HepG2 (cell line): ENCODE data around the gene DHRS1. TPM values are rescaled to one million over a fixed set of nuclear protein-coding genes. Genes with fewer than 3 reads are reported as not detected.

Experiments used
- BRD4 ChIP-seq: sonication (generic); formaldehyde crosslinking; IDR thresholded peaks from 2 replicates; pipeline ENCODE4 v1.4.0; 2020; ENCODE audit warnings: missing genetic modification reagents
- GZF1 ChIP-seq: sonication (generic); formaldehyde crosslinking; IDR thresholded peaks from 2 replicates; pipeline ENCODE4 v1.5.1; 2020; ENCODE audit warnings: mild to moderate bottlenecking, missing genetic modification reagents
- HES4 ChIP-seq: sonication (generic); formaldehyde crosslinking; IDR thresholded peaks from 2 replicates; pipeline ENCODE4 v1.9.0; 2021; ENCODE audit warnings: mild to moderate bottlenecking, missing genetic modification reagents, borderline replicate concordance
- MAZ ChIP-seq, 2 experiments: sonication (generic) in 1 of 2; formaldehyde crosslinking in 1 of 2; IDR thresholded peaks; 2 replicates each; pipeline versions ENCODE4 v1.5.0 to v1.6.1; 2012 to 2020; ENCODE audit warnings: low read depth in 2 of 2, mild to moderate bottlenecking in 2 of 2, borderline replicate concordance in 1 of 2, improper control_type of control experiment in 1 of 2, low read length in 1 of 2, missing genetic modification reagents in 1 of 2, moderate library complexity in 1 of 2
- RELA ChIP-seq: sonication (generic); formaldehyde crosslinking; IDR thresholded peaks from 2 replicates; pipeline ENCODE4 v1.4.0; 2020; ENCODE audit warnings: missing genetic modification reagents
- REST ChIP-seq, 2 experiments: IDR thresholded peaks; 2 replicates each; pipeline ENCODE4 v1.6.1; 2011 to 2012; ENCODE audit warnings: low read length in 2 of 2, borderline replicate concordance in 1 of 2, low read depth in 1 of 2, mild to moderate bottlenecking in 1 of 2, moderate library complexity in 1 of 2
- SOX13 ChIP-seq, 3 experiments: fragments of 450-650 bp in 1 of 3; sonication (generic) in 1 of 3; formaldehyde crosslinking in 1 of 3; IDR thresholded peaks in 2 of 3; conservative IDR thresholded peaks in 1 of 3; 2 replicates each; pipeline versions ENCODE4 v1.5.0 to v1.6.1; 2016 to 2020; ENCODE audit warnings: antibody characterized with exemption in 1 of 3, mild to moderate bottlenecking in 1 of 3, missing compliant biosample characterization in 1 of 3, missing genetic modification reagents in 1 of 3, moderate library complexity in 1 of 3
- ZNF550 ChIP-seq: sonication (generic); formaldehyde crosslinking; IDR thresholded peaks from 2 replicates; pipeline ENCODE4 v1.4.0; 2020; ENCODE audit warnings: mild to moderate bottlenecking, missing genetic modification reagents, borderline replicate concordance
- ZNF792 ChIP-seq: IDR thresholded peaks from 2 replicates; pipeline ENCODE4 v1.6.1; 2016
- polyA plus RNA-seq, 8 experiments: library from polyadenylated mRNA; depleted of rRNA in 3 of 8; stranded (reverse) in 7 of 8; unstranded in 1 of 8; fragments of >200 nt; fragmentation: Illumina TruSeq in 4 of 8; extraction: Trizol in 4 of 8; gene quantifications; 2 replicates each; pipeline versions ENCODE4 v1.2.1 to v1.2.3, GENCODE V29; 2011 to 2016; ENCODE audit warnings: low read depth in 4 of 8, missing spikeins in 1 of 8, mixed read lengths in 1 of 8; ENCODE audit not compliant: insufficient read depth in 1 of 8
- total RNA-seq, 5 experiments: library from RNA; depleted of rRNA; stranded (reverse); fragments of >200 nt; fragmentation: Illumina TruSeq; extraction: Trizol; gene quantifications; 2 replicates each; pipeline ENCODE4 v1.2.3, GENCODE V29; 2016; ENCODE audit warnings: low read depth in 1 of 5
- TF ChIP-seq, protein P1 (sequence below): sonication (generic); formaldehyde crosslinking; IDR thresholded peaks from 2 replicates; pipeline ENCODE4 v1.4.0; 2020; ENCODE audit warnings: mild to moderate bottlenecking, missing genetic modification reagents
- TF ChIP-seq, protein P2 (sequence below): sonication (generic); formaldehyde crosslinking; IDR thresholded peaks from 2 replicates; pipeline ENCODE4 v1.5.0; 2020; ENCODE audit warnings: mild to moderate bottlenecking, missing genetic modification reagents
- TF ChIP-seq, protein P3 (sequence below): sonication (generic); formaldehyde crosslinking; IDR thresholded peaks from 2 replicates; pipeline ENCODE4 v1.5.0; 2020; ENCODE audit warnings: mild to moderate bottlenecking, missing genetic modification reagents, moderate library complexity

The DHRS1 gene
- total and polyA plus RNA-seq, 2 of the 13 experiments (the other 11 are each of a cell fraction or from before 2014, with no cell fraction given) = 49.8 to 60.8 TPM

- TF ChIP-seq, protein P1, sequence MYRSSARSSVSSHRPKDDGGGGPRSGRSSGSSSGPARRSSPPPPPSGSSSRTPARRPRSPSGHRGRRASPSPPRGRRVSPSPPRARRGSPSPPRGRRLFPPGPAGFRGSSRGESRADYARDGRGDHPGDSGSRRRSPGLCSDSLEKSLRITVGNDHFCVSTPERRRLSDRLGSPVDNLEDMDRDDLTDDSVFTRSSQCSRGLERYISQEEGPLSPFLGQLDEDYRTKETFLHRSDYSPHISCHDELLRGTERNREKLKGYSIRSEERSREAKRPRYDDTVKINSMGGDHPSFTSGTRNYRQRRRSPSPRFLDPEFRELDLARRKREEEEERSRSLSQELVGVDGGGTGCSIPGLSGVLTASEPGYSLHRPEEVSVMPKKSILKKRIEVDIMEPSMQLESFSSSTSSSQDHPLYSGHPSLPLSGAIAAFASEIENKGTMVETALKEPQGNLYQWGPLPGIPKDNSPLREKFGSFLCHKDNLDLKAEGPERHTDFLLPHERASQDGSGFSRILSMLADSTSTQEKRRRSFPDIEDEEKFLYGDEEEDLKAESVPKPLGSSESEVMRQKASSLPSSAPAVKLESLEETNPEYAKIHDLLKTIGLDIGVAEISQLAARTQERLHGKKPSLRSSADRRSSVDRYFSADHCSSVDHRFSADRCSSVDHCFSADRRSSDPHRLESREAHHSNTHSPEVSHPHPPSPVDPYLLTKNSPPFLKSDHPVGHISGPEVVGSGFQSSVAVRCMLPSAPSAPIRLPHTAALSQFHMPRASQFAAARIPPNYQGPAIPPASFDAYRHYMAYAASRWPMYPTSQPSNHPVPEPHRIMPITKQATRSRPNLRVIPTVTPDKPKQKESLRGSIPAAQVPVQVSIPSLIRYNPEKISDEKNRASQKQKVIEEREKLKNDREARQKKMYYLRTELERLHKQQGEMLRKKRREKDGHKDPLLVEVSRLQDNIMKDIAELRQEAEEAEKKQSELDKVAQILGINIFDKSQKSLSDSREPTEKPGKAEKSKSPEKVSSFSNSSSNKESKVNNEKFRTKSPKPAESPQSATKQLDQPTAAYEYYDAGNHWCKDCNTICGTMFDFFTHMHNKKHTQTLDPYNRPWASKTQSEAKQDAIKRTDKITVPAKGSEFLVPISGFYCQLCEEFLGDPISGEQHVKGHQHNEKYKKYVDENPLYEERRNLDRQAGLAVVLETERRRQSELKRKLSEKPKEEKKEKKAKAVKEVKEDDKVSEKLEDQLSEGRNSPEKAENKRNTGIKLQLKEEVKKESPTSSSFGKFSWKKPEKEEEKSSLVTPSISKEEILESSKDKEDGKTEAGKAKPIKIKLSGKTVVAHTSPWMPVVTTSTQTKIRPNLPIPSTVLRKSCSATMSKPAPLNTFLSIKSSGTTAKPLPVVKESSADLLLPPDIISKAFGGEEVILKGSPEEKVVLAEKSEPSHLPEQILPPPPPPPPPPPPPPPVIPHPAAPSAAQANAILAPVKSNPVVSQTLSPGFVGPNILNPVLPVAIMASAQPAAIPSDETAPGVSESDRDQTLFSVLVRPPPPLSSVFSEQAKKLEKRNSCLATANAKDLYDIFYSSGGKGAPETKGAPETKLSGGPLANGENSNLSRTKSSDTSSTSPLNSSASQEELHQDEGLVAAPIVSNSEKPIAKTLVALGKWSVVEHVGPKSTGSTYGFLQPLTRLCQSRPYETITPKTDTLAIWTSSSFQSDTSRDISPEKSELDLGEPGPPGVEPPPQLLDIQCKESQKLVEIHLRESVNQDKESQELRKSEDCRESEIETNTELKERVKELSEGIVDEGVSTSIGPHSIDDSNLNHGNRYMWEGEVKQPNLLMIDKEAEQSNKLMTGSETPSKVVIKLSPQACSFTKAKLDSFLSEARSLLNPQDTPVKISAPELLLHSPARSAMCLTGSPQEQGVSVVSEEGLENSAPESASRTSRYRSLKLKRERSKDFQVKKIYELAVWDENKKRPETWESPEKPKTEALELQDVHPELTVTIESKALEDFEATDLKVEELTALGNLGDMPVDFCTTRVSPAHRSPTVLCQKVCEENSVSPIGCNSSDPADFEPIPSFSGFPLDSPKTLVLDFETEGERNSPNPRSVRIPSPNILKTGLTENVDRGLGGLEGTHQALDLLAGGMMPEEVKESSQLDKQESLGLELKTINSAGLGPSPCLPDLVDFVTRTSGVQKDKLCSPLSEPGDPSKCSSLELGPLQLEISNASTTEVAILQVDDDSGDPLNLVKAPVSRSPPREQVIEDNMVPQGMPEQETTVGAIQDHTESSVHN (CRISPR knock-in tag) = peak; percentile 41; the same call in 1 of the 2 replicates
- TF ChIP-seq GZF1 (CRISPR knock-in tag) = no peak
- TF ChIP-seq RELA (CRISPR knock-in tag) = peak; percentile 57; the same call in 1 of the 2 replicates
- TF ChIP-seq ZNF792 (CRISPR knock-in tag) = no peak
- TF ChIP-seq SOX13 (IDR thresholded peaks at IDR 0.05) = no peak
- TF ChIP-seq SOX13 (CRISPR knock-in tag; conservative IDR thresholded peaks at IDR 0.05 in 1 of 2, IDR thresholded peaks at IDR 0.05 in 1 of 2) = no peak
- TF ChIP-seq HES4 (CRISPR knock-in tag) = peak; percentile 71; the same call in 1 of the 2 replicates
- TF ChIP-seq, protein P2, sequence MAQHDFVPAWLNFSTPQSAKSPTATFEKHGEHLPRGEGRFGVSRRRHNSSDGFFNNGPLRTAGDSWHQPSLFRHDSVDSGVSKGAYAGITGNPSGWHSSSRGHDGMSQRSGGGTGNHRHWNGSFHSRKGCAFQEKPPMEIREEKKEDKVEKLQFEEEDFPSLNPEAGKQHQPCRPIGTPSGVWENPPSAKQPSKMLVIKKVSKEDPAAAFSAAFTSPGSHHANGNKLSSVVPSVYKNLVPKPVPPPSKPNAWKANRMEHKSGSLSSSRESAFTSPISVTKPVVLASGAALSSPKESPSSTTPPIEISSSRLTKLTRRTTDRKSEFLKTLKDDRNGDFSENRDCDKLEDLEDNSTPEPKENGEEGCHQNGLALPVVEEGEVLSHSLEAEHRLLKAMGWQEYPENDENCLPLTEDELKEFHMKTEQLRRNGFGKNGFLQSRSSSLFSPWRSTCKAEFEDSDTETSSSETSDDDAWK = no peak
- TF ChIP-seq, protein P3, sequence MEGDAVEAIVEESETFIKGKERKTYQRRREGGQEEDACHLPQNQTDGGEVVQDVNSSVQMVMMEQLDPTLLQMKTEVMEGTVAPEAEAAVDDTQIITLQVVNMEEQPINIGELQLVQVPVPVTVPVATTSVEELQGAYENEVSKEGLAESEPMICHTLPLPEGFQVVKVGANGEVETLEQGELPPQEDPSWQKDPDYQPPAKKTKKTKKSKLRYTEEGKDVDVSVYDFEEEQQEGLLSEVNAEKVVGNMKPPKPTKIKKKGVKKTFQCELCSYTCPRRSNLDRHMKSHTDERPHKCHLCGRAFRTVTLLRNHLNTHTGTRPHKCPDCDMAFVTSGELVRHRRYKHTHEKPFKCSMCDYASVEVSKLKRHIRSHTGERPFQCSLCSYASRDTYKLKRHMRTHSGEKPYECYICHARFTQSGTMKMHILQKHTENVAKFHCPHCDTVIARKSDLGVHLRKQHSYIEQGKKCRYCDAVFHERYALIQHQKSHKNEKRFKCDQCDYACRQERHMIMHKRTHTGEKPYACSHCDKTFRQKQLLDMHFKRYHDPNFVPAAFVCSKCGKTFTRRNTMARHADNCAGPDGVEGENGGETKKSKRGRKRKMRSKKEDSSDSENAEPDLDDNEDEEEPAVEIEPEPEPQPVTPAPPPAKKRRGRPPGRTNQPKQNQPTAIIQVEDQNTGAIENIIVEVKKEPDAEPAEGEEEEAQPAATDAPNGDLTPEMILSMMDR (CRISPR knock-in tag) = peak; percentile 62
- TF ChIP-seq REST (IDR thresholded peaks at IDR 0.05; ENCODE audit: borderline replicate concordance in 1 of 2, low read depth in 1 of 2, low read length in 2 of 2) = no peak; a peak in 1 of 4 replicates
- no peak for TF ChIP-seq BRD4 (CRISPR knock-in tag)
- TF ChIP-seq ZNF550 (CRISPR knock-in tag) = peak; percentile 21; the same call in 1 of the 2 replicates
- peak; percentile 59; the same call in 1 of the 2 replicates for TF ChIP-seq MAZ (IDR thresholded peaks at IDR 0.05; ENCODE audit: borderline replicate concordance, low read depth, low read length)
- TF ChIP-seq MAZ (CRISPR knock-in tag; IDR thresholded peaks at IDR 0.05; ENCODE audit: low read depth) = no peak
Measured at GRCh38 chr14:24241829-24242443, 57.6 kb downstream of the DHRS1 start (continued).
